ENCODE measurements around the gene SERINC2. TPM values are rescaled to one million over a fixed set of nuclear protein-coding genes. Genes with fewer than 3 reads are reported as not detected.

SERINC2 gene
- total and polyA plus RNA-seq, 4 donors: 6.1 to 59.1 (median 38.8) TPM

GRCh38 chr1:31434979-31435378 is 22.0 kb downstream of the SERINC2 start:
- Histone ChIP-seq H3K27ac (ENCODE audit: low read depth in 1 of 2, low read length in 1 of 2) (no peak overlapping the region), H3K36me3 (ENCODE audit: control insufficient read depth in 4 of 4, insufficient read depth in 4 of 4, low read length in 4 of 4) (no peaks in the 10 kb centered on the region), H3K27me3 (ENCODE audit: control insufficient read depth in 3 of 3, insufficient read depth in 3 of 3, low read length in 2 of 3) (no peaks in the 10 kb centered on the region), H3K4me1 (ENCODE audit: control insufficient read depth in 5 of 5, insufficient read depth in 5 of 5, low read length in 5 of 5) (no peaks in the 10 kb centered on the region), H3K9me3 (ENCODE audit: control insufficient read depth in 4 of 4, insufficient read depth in 3 of 4, low read length in 3 of 4) (no peaks in the 10 kb centered on the region), H3K9ac (ENCODE audit: insufficient read depth in 1 of 2, low read length in 2 of 2) (no peak overlapping the region), H3K4me3 (no peak overlapping the region)
- ATAC-seq (ENCODE audit: insufficient read depth, low FRiP score) (no peak), DNase-seq (no peak)
- 74 to 77% methylated on average over 11 to 12 of the region's 12 CpGs for WGBS, 2 donors
- TF ChIP-seq, protein P1, sequence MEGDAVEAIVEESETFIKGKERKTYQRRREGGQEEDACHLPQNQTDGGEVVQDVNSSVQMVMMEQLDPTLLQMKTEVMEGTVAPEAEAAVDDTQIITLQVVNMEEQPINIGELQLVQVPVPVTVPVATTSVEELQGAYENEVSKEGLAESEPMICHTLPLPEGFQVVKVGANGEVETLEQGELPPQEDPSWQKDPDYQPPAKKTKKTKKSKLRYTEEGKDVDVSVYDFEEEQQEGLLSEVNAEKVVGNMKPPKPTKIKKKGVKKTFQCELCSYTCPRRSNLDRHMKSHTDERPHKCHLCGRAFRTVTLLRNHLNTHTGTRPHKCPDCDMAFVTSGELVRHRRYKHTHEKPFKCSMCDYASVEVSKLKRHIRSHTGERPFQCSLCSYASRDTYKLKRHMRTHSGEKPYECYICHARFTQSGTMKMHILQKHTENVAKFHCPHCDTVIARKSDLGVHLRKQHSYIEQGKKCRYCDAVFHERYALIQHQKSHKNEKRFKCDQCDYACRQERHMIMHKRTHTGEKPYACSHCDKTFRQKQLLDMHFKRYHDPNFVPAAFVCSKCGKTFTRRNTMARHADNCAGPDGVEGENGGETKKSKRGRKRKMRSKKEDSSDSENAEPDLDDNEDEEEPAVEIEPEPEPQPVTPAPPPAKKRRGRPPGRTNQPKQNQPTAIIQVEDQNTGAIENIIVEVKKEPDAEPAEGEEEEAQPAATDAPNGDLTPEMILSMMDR (IDR thresholded peaks at IDR 0.05; ENCODE audit: control extremely low read depth, extremely low read depth): no peak

DNA sequence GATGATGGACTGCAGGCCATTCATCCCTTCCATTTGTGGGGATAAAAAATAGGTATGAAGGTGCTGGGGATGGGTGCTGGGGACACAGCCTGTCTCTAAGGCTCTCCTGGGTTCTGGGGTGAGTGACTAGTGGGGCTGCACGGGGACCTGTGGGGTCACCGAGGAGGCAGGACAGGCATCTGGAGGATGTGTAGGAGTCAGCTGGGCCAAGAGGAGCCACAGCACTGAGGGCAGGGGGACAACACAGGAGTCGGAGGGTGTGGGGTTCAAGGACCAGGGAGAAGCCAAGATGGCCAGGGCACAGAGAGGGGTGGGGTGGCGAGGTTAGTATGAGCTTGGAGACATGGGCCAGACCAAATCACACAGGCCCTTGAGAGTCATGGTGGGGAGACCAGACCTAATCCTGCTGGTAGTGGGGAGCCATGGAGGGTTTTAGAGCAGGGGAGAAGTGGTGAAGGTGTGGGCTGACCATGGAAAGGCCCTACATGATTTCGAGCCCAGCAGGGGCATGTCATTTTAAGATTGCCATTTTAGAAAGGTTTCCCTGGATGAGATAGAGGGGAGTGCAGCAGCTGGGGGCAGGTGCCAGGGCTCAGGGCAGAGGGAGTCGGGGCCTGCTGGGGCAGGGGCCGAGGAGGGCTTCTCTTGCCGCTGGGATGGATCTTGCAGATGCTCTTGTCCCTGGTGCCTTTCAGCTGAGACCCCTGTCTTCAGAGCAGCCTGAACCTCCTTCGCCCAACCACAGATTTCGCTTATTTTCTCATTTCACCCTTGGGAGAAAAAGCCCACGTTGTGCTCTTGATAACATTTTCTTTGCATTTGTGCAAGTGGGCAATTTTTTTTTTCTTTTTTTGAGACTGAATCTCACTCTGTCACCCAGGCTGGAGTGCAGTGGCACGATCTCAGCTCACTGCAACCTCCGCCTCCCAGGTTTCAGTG is 22.7 kb downstream of the SERINC2 start:
- H3K4me3 ChIP-seq: no peak overlapping the region
- TF ChIP-seq, protein P1 (IDR thresholded peaks at IDR 0.05; ENCODE audit: control extremely low read depth, extremely low read depth): no peak
- H3K9me3 ChIP-seq (ENCODE audit: control insufficient read depth in 4 of 4, insufficient read depth in 3 of 4, low read length in 3 of 4): no peaks in the 10 kb centered on the region
- H3K9ac ChIP-seq (ENCODE audit: insufficient read depth in 1 of 2, low read length in 2 of 2): no peak overlapping the region
- no peak overlapping the region for H3K27ac ChIP-seq (ENCODE audit: low read depth in 1 of 2, low read length in 1 of 2)
- H3K4me1 ChIP-seq (ENCODE audit: control insufficient read depth in 5 of 5, insufficient read depth in 5 of 5, low read length in 5 of 5): no peaks in the 10 kb centered on the region
- H3K36me3 ChIP-seq (ENCODE audit: control insufficient read depth in 4 of 4, insufficient read depth in 4 of 4, low read length in 4 of 4): no peaks in the 10 kb centered on the region
- ATAC-seq (ENCODE audit: insufficient read depth, low FRiP score) (no peak), DNase-seq (no peak)
- 85 to 88% methylated on average over 13 of the region's 13 CpGs for WGBS, 2 donors
- H3K27me3 ChIP-seq (ENCODE audit: control insufficient read depth in 3 of 3, insufficient read depth in 3 of 3, low read length in 2 of 3): no peaks in the 10 kb centered on the region

DNA sequence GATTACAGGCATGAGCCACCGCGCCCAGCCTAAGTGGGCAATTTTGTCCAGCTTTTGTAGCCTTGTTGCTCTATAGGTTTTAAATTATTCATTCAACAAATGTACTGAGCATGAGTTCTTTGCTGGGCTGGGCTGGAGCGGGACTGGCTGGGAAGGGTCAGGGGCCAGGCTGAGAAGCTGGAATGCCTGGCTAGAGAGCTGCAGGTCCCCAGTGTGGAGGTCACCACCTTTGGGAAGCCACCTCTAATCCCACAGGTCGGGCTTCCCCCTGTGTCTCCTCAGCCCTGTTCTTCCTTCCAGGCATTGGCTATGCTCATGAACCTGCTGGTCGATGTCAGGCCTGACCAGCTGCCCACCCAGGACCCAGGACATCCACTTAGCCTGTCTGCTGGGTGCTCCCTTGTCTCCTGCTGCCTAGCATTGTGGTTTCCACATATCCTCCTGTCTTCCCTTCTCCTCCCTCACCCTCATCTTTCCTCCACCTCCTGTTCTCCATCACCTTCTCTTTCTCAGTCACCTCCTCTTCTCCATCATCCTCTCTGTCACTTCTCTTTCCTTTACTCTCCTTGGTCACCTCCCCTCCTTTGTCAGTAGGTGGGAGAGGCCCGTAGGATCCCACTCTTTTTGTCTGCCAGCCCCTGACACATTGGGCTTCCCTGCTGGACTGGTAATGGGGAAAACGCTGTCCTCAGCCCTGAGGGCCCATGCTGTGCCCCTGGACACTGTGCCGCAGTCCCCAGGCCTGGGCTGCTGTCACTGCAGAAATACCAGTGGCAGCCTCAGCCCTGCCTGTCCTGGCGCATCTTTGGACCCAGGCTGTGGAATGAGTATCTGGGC is 23.8 kb downstream of the SERINC2 start:
- 76 to 82% methylated on average over 9 of the region's 9 CpGs for WGBS, 2 donors

More for the DNA sequence above, 23.8 kb downstream of the SERINC2 start:
- ATAC-seq (ENCODE audit: insufficient read depth, low FRiP score) (no peak), DNase-seq (no peak)
- Histone ChIP-seq H3K9me3 (ENCODE audit: control insufficient read depth in 4 of 4, insufficient read depth in 3 of 4, low read length in 3 of 4) (no peaks in the 10 kb centered on the region), H3K9ac (ENCODE audit: insufficient read depth in 1 of 2, low read length in 2 of 2) (no peak overlapping the region), H3K27ac (ENCODE audit: low read depth in 1 of 2, low read length in 1 of 2) (no peak overlapping the region), H3K36me3 (ENCODE audit: control insufficient read depth in 4 of 4, insufficient read depth in 4 of 4, low read length in 4 of 4) (no peaks in the 10 kb centered on the region), H3K27me3 (ENCODE audit: control insufficient read depth in 3 of 3, insufficient read depth in 3 of 3, low read length in 2 of 3) (no peaks in the 10 kb centered on the region), H3K4me3 (no peak overlapping the region), H3K4me1 (ENCODE audit: control insufficient read depth in 5 of 5, insufficient read depth in 5 of 5, low read length in 5 of 5) (no peaks in the 10 kb centered on the region)
- TF ChIP-seq, protein P1 (IDR thresholded peaks at IDR 0.05; ENCODE audit: control extremely low read depth, extremely low read depth): no peak

Measured in lung (tissue), 12 donors.